Breast epithelium (tissue), 4 donors: Measurements from ENCODE around the gene MPP4. TPM values are rescaled to one million over a fixed set of nuclear protein-coding genes. Genes with fewer than 3 reads are reported as not detected.

Source experiments
- DNase-seq, 2 donors: peaks; one replicate each; pipeline ENCODE4 v3.0.0-alpha.2; 2019; ENCODE audit warnings: low spot score in 2 of 2
- H3K27ac ChIP-seq, 2 donors: fragments of 200-600 bp; sonication (generic) in 1 of 2; one replicate each; pipeline ENCODE4 v1.5.1; 2016 to 2019; ENCODE audit warnings: mild to moderate bottlenecking in 1 of 2
- H3K27me3 ChIP-seq, 2 donors: fragments of 200-600 bp; sonication (generic) in 1 of 2; one replicate each; pipeline versions ENCODE4 v1.5.1 to v1.6.0; 2017 to 2019; ENCODE audit warnings: control low read depth in 1 of 2, mild to moderate bottlenecking in 1 of 2
- H3K36me3 ChIP-seq: fragments of 200-600 bp; one replicate; pipeline ENCODE4 v1.5.1; 2019
- H3K4me1 ChIP-seq, 2 donors: fragments of 200-600 bp; sonication (generic); one replicate each; pipeline ENCODE4 v1.5.1; 2016 to 2019; ENCODE audit warnings: control low read depth in 1 of 2
- H3K4me3 ChIP-seq, 3 donors: fragments of 200-600 bp; sonication (generic); 1 replicate in 2 of 3; 2 replicates in 1 of 3; pipeline ENCODE4 v1.5.1; 2016 to 2019; ENCODE audit warnings: mild to moderate bottlenecking in 3 of 3, moderate library complexity in 2 of 3
- H3K9me3 ChIP-seq, 2 donors: fragments of 200-600 bp; sonication (generic) in 1 of 2; one replicate each; pipeline ENCODE4 v1.5.1; 2016 to 2019; ENCODE audit warnings: control low read depth in 1 of 2
- POLR2A ChIP-seq: fragments of 450-650 bp; IDR thresholded peaks from one replicate; pipeline ENCODE4 v1.6.1; 2016; ENCODE audit warnings: antibody characterized with exemption, mild to moderate bottlenecking, moderate library complexity
- POLR2AphosphoS5 ChIP-seq, 3 donors: sonication (generic); formaldehyde crosslinking; IDR thresholded peaks; one replicate each; pipeline ENCODE4 v1.6.1; 2017; ENCODE audit warnings: antibody characterized with exemption in 3 of 3
- intact Hi-C: fragments of 100-400 bp; cut with DNase I; formaldehyde crosslinking; loops from one replicate; pipeline ENCODE4 v1.15.1; 2023; ENCODE audit warnings: low total_unique reads
- total RNA-seq, 3 donors: library from RNA; depleted of rRNA; stranded (reverse); fragments of >200 nt; gene quantifications; one replicate each; pipeline ENCODE4 v1.1.0, GENCODE V29; 2016
- TF ChIP-seq, protein P1 (sequence below), 3 donors: fragments of 450-650 bp; IDR thresholded peaks; one replicate each; pipeline ENCODE4 v1.5.1; 2016 to 2017; ENCODE audit warnings: antibody characterized with exemption in 3 of 3, mild to moderate bottlenecking in 3 of 3, moderate library complexity in 3 of 3

Gene MPP4
- total RNA-seq, 3 donors from 2014 or later: 0.16 to 0.29 TPM; not detected in 1

DNA sequence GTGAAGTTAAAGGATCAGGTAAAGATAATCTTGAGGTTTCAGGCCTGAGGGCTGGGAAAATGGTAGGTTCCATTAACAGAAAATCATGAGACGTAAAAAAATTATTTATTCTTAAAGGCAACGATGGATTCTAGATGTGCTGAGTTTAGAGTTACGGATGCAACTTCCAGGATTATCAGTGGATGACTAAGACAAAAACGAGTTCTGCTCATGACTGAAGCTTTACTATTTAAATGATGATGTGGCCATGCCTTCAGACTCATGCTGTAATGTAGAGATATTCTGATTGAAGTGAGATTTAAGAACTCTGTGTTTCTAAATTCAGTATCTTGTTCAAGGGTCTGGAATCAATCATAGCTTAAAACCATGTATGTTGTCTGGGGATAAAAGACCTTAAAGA is 60.1 kb downstream of the MPP4 start:
- TF ChIP-seq POLR2A: no peak
- TF ChIP-seq, protein P1, sequence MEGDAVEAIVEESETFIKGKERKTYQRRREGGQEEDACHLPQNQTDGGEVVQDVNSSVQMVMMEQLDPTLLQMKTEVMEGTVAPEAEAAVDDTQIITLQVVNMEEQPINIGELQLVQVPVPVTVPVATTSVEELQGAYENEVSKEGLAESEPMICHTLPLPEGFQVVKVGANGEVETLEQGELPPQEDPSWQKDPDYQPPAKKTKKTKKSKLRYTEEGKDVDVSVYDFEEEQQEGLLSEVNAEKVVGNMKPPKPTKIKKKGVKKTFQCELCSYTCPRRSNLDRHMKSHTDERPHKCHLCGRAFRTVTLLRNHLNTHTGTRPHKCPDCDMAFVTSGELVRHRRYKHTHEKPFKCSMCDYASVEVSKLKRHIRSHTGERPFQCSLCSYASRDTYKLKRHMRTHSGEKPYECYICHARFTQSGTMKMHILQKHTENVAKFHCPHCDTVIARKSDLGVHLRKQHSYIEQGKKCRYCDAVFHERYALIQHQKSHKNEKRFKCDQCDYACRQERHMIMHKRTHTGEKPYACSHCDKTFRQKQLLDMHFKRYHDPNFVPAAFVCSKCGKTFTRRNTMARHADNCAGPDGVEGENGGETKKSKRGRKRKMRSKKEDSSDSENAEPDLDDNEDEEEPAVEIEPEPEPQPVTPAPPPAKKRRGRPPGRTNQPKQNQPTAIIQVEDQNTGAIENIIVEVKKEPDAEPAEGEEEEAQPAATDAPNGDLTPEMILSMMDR (IDR thresholded peaks at IDR 0.05): no peak
- no peak for TF ChIP-seq POLR2AphosphoS5 (IDR thresholded peaks at IDR 0.05)
- H3K27ac ChIP-seq: no peak overlapping the region
- DNase-seq: no peak
- no peak overlapping the region for H3K4me3 ChIP-seq
- no peaks in the 10 kb centered on the region for H3K27me3 ChIP-seq
- H3K36me3 ChIP-seq: no peaks in the 10 kb centered on the region
- intact Hi-C loops: no loop called here
- no peaks in the 10 kb centered on the region for H3K4me1 ChIP-seq
- no peaks in the 10 kb centered on the region for H3K9me3 ChIP-seq

DNA sequence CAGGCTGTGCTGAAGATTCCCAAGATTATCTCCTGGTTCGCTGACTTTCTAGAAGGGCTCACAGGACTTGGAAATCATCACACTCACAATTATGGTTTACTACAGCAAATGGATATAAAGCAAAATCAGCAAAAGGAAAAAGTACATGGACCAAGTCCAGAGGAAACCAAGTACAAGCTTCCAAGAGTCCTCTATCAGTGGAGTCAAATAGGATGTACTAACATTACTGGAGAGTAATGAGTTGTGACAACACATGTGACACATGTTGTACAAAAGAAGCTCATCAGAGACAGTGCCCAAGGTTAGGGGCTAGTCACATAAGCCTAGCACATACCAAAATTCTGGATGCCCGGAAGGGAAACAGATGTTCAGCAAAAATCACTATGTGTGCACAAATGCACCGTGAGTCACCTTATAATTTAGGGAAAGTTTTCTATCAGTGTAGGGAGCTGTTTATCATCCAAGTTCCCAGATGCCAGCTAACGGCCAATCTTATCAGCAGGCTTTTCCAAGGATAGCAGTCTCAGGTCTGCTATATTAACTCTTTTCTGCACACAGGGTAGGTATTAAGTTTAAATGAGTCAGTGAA is 64.7 kb downstream of the MPP4 start:
- H3K9me3 ChIP-seq: no peaks in the 10 kb centered on the region
- H3K4me3 ChIP-seq: no peak overlapping the region
- peaks cover 4% of the 10 kb centered on the region for H3K36me3 ChIP-seq
- H3K27me3 ChIP-seq: no peaks in the 10 kb centered on the region
- TF ChIP-seq, protein P1 (IDR thresholded peaks at IDR 0.05): no peak
- TF ChIP-seq POLR2A (no peak), POLR2AphosphoS5 (IDR thresholded peaks at IDR 0.05) (no peak)
- no peak overlapping the region for H3K27ac ChIP-seq
- H3K4me1 ChIP-seq: no peaks in the 10 kb centered on the region
- DNase-seq: no peak
- intact Hi-C loops: no loop called here

DNA sequence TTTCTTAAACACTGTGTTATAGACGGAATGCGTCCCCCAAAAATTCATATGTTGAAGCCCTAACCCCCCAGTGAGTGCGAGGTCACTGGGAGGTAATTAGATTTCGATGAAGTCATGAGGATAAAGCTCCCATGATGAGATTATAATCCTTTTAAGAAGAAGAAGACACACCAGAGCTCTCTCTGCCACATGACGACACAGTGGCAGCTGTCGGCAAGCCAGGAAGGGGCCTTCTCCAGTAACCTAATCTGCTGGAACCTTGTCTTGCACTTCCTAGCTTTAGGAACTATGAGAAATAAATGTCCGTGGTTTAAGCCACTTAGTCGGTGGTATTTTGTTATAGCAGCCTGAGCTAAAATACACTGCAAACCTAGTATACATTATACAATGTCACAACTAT is 67.4 kb downstream of the MPP4 start:
- Histone ChIP-seq H3K9me3 (no peaks in the 10 kb centered on the region), H3K36me3 (peaks cover 4% of the 10 kb centered on the region), H3K27ac (no peak overlapping the region), H3K27me3 (no peaks in the 10 kb centered on the region), H3K4me1 (no peaks in the 10 kb centered on the region), H3K4me3 (no peak overlapping the region)
- TF ChIP-seq POLR2AphosphoS5 (IDR thresholded peaks at IDR 0.05): no peak
- TF ChIP-seq, protein P1 (IDR thresholded peaks at IDR 0.05): no peak
- TF ChIP-seq POLR2A: no peak
- DNase-seq: no peak
- intact Hi-C loops: no loop called here

DNA sequence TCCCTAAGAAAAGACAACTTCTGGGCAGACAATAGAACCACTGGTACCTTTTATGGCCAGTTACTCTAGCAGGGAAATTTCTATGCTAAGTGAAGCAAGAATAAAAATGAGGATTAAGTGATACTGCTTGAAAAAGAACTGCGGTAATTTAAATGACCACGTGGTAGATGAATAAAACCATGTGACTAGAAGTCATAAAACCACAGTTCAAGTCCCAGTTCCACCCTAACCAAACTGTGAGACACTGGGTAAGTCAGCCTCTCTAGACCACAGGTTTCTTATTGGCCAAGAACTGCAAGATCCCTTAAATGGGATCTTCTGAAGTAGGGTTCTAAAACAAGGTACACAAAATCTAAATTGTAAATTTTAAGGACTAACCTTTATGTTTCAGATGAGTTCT is 67.9 kb downstream of the MPP4 start:
- H3K27ac ChIP-seq: no peak overlapping the region
- no peaks in the 10 kb centered on the region for H3K9me3 ChIP-seq
- H3K36me3 ChIP-seq: peaks cover 4% of the 10 kb centered on the region
- no peaks in the 10 kb centered on the region for H3K4me1 ChIP-seq
- no peaks in the 10 kb centered on the region for H3K27me3 ChIP-seq
- DNase-seq: no peak
- intact Hi-C loops: no loop called here
- no peak overlapping the region for H3K4me3 ChIP-seq
- TF ChIP-seq POLR2A (no peak), POLR2AphosphoS5 (IDR thresholded peaks at IDR 0.05) (no peak)
- TF ChIP-seq, protein P1 (IDR thresholded peaks at IDR 0.05): no peak

DNA sequence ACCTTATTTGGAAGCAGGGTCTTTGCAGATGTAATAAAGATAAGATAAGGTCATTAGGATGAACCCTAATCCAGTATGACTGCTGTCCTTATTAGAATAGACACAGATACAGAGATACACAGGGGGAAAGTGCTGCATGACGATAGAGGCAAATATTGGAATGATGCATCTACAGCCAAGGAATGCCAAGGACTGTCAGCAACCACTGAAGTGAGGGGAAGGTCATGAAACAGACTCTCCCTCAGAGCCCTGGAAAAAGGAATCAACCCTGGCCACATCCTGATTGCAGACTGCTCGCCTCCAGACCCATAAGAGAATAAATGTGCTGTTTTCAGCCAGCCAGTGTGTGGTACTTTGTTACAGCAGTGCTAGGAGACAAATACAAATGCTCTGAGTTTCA is 69.9 kb downstream of the MPP4 start:
- no peak overlapping the region for H3K27ac ChIP-seq
- H3K36me3 ChIP-seq: peaks cover 4% of the 10 kb centered on the region
- H3K4me3 ChIP-seq: no peak overlapping the region
- no peaks in the 10 kb centered on the region for H3K9me3 ChIP-seq
- no peaks in the 10 kb centered on the region for H3K27me3 ChIP-seq
- intact Hi-C loops: no loop called here
- TF ChIP-seq POLR2A (no peak), POLR2AphosphoS5 (IDR thresholded peaks at IDR 0.05) (no peak)
- TF ChIP-seq, protein P1 (IDR thresholded peaks at IDR 0.05): no peak
- no peak for DNase-seq
- H3K4me1 ChIP-seq: no peaks in the 10 kb centered on the region
